T47D (cell line): Measurements from ENCODE around the gene G2E3.
A peak's percentile ranks its signal among the peaks of the same experiment; 100 is the strongest.

Experiments used
- DNase-seq, 2 experiments: peaks; one replicate each; pipeline versions ENCODE4 v3.0.0 to v3.0.0-alpha.2; 2011 to 2012; ENCODE audit warnings: low read depth in 1 of 2, low spot score in 1 of 2
- JUND ChIP-seq: IDR thresholded peaks from 2 replicates; pipeline ENCODE4 v1.6.1; 2012; ENCODE audit warnings: low read depth
- in situ Hi-C: cut with HindIII; loops from 2 replicates; pipeline ENCODE4 v1.10.0; 2016; ENCODE audit warnings: low sequenced_read_pairs, low pct_unique_long_range_greater_than_20kb

Gene G2E3

GRCh38 chr14:30558675-30559555 lies at the start of gene G2E3:
TSS of gene G2E3 (plus strand) at chr14:30559158. CDS start at chr14:30581080, 21,922 bp downstream.
- DNase-seq = peak; percentile 85 to 94
- in situ Hi-C loops = no loop called here
- TF ChIP-seq JUND = no peak

GRCh38 chr14:30517737-30518136 lies 41.2 kb upstream of the G2E3 start:
- TF ChIP-seq JUND = no peak
- in situ Hi-C loops = no loop called here
- no peak for DNase-seq

- no peak for DNase-seq
- no peak for TF ChIP-seq JUND
- in situ Hi-C loops = no loop called here
Observed at GRCh38 chr14:30518867-30519560, 39.9 kb upstream of the G2E3 start.

- no peak for TF ChIP-seq JUND
- no peak for DNase-seq
- in situ Hi-C loops = no loop called here
Observed at GRCh38 chr14:30519961-30520360, 39.0 kb upstream of the G2E3 start.

- in situ Hi-C loops = no loop called here
- no peak for TF ChIP-seq JUND
- DNase-seq = no peak
Observed at GRCh38 chr14:30520536-30520935, 38.4 kb upstream of the G2E3 start.

- in situ Hi-C loops = no loop called here
- TF ChIP-seq JUND = no peak
- DNase-seq = peak; percentile 13 to 70
Observed at GRCh38 chr14:30521899-30522736, 36.8 kb upstream of the G2E3 start.

- DNase-seq = peak in 1 of 2 experiments; percentile 15
- no peak for TF ChIP-seq JUND
- in situ Hi-C loops = no loop called here
Observed at GRCh38 chr14:30525833-30526232, 33.1 kb upstream of the G2E3 start.

GRCh38 chr14:30527196-30527595 lies 31.8 kb upstream of the G2E3 start:
- no peak for TF ChIP-seq JUND
- in situ Hi-C loops = no loop called here
- peak in 1 of 2 experiments; percentile 25 for DNase-seq

- TF ChIP-seq JUND = no peak
- DNase-seq = no peak
- in situ Hi-C loops = no loop called here
Observed at GRCh38 chr14:30528119-30528518, 30.8 kb upstream of the G2E3 start.

GRCh38 chr14:30528778-30529642 lies 29.9 kb upstream of the G2E3 start:
- in situ Hi-C loops = no loop called here
- DNase-seq = no peak
- no peak for TF ChIP-seq JUND

- peak in 1 of 2 experiments; percentile 25 for DNase-seq
- in situ Hi-C loops = no loop called here
- TF ChIP-seq JUND = no peak
Observed at GRCh38 chr14:30532264-30532663, 26.7 kb upstream of the G2E3 start.

GRCh38 chr14:30533126-30533525 lies 25.8 kb upstream of the G2E3 start:
- in situ Hi-C loops = no loop called here
- DNase-seq = no peak
- TF ChIP-seq JUND = no peak
